Fibroblast of the aortic adventitia (primary cell): ENCODE data around the gene GATA3. TPM values are rescaled to one million over a fixed set of nuclear protein-coding genes. Genes with fewer than 3 reads are reported as not detected.

ENCODE experiments used
- DNase-seq: peaks from one replicate; pipeline ENCODE4 v3.0.0-alpha.2; 2010; ENCODE audit warnings: low read depth
- H3K4me3 ChIP-seq: 2 replicates; pipeline ENCODE4 v1.5.1; 2011; ENCODE audit warnings: low read depth, mild to moderate bottlenecking, control low read depth, low read length, moderate library complexity
- CTCF ChIP-seq: IDR thresholded peaks from 2 replicates; pipeline ENCODE4 v1.5.1; 2011; ENCODE audit warnings: mild to moderate bottlenecking, low read length, control low read depth, inconsistent platforms; ENCODE audit not compliant: insufficient read depth
- total RNA-seq: library from RNA; depleted of rRNA; stranded (reverse); fragments of >200 nt; gene quantifications from 2 replicates; pipeline ENCODE4 v1.2.3, GENCODE V29; 2012; ENCODE audit warnings: low replicate concordance

GATA3 gene
- total RNA-seq, 1 donor, result not detected

DNA sequence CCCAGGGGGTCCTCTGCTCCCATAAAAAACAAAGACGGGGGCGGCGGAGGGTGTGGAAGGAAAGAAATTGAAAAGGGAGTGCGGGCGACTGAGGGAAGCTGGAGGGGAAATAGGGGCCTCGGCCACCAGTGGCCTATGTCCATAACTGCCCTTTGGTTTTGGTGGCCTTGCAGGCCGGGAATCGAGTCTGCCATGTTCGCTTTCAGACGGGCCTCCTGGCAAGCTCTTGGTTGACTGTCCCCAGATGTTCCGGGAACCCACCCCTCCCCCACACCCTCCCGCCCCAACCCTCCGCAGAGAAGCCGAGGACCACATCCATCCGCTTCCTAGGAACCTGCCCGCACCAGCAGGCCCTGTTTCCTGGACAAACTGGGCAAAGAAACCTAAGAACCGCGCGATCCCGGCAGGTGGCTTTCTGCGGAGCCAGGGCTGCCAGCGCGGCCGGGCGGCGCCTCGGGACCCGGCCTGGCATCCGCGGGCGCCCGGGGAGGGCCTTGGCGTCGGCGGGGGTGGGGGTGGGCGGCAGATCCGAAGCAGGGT lies 20.0 kb upstream of the GATA3 start:
- TF ChIP-seq CTCF, result no peak
- no peak overlapping the region for H3K4me3 ChIP-seq
- DNase-seq, result no peak

GRCh38 chr10:8035006-8035640 lies 19.4 kb upstream of the GATA3 start:
- no peak for DNase-seq
- no peak overlapping the region for H3K4me3 ChIP-seq
- TF ChIP-seq CTCF, result no peak

DNA sequence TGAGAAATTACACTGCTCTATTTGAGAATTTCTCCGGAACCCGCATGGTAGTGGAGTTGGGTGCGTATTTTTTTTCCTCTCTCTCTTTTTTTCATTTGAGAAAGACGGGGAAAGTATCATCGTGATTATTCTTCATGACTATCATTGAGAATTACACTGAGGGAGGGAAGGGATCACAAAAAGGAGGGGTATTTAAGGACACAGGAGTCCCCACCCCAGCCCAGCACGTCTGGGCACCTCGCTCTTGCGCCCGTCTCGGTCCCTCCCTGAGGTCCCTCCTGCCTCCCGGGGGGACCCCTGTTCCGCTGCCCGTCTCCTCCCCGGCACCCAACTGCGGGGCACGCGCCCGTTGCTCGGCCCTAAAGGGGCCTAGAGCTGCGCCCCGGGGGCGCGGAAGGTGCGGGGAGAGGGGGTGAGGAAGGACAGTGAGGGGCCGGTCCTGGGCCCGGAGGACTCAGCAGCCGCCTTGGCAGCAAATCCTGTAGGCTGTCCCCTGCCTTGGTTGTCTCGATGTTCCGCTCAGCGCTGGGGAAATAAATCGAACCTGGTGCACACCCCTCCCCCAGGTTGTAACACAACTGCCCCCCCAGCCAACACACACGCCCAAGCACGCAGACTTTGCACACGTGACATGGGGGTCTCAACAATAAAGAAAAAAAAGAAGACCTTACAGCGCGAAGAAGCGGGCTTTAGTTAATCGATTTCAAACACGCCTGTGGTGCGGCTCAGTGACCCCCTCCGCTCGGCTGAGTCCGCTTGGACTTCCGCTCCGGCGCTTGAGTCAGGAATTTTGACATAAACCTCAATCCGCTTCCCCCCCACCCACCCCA lies 18.6 kb upstream of the GATA3 start:
- no peak for TF ChIP-seq CTCF
- no peak overlapping the region for H3K4me3 ChIP-seq
- DNase-seq, result no peak

DNA sequence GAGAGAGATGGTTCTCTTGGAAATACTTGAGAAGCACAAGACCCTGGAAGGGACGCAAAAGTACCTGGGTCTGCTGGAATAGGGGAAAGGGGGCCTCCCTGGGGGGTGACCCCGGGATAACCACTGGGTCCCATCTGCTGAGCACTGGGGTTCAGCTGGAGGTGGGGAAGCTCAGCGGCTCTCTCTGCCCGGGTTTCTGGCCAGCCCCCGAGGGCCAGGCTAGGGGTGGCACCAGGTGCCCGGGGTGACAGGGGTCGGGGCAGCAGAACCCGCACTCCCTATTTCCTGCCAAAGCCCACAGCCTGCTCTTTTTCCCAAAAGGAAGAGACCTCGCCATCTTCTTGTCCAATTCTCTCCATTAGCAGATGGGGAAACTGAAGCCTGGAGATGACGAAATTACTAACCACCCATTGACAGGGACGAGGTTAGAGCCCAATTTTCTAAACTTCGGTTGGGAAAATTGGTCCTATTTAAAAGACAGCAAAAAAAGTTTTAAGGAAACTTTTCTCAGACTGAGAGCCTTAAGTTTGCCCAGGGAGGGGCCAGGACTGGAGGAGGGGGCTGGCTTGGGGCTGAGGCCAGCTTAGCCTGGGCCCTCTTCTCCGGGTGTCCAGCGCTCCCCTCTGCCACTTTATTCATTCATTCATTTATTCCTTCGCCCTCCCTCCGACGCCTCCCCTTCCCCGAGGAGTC lies 17.8 kb upstream of the GATA3 start:
- no peak for TF ChIP-seq CTCF
- no peak for DNase-seq

DNA sequence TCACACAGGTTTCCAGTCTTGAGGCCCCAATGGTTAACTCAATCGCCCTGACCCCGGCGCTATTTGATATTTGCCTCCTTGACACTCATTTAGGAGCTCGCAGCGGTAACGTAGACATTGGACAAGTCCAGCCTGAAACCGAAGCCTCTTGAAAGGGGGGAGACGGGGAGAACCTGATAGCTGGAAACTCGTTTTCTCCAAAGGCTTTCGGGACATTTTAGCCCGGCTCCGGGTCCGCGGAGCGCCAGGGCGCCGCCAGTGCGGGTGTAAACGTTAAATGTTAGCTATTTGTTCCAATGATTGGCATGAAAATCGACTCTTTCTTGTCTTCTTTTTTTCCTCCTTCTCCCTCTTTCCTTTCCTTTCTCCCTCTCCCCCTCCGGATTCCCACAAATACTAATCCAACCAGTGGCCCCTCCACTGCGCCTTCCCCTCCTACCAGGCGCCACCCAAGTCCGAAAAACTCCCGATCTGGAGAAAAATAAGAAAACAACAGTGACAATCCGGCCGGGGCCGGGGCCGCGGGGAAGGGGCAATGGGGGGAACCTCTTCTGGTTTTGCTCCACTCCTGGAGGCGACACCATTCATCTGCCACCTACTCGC lies 17.2 kb upstream of the GATA3 start:
- no peak for TF ChIP-seq CTCF
- no peak for DNase-seq
- H3K4me3 ChIP-seq, result no peak overlapping the region

More for the DNA sequence above, 17.8 kb upstream of the GATA3 start:
- H3K4me3 ChIP-seq, result no peak overlapping the region

- DNase-seq, result no peak
- H3K4me3 ChIP-seq, result no peak overlapping the region
- no peak for TF ChIP-seq CTCF
Observed at GRCh38 chr10:8037941-8038894, 16.3 kb upstream of the GATA3 start.
